ENCODE results near the gene FBXO36. TPM values are rescaled to one million over a fixed set of nuclear protein-coding genes. Genes with fewer than 3 reads are reported as not detected.
"Not testable (repeated sequence)": the region's sequence is repeated elsewhere in the genome, so short reads cannot be mapped to it uniquely, and the experiment has no call there.

The FBXO36 gene
- total RNA-seq, 2 donors from 2014 or later: 0.52 to 2.0 TPM

DNA sequence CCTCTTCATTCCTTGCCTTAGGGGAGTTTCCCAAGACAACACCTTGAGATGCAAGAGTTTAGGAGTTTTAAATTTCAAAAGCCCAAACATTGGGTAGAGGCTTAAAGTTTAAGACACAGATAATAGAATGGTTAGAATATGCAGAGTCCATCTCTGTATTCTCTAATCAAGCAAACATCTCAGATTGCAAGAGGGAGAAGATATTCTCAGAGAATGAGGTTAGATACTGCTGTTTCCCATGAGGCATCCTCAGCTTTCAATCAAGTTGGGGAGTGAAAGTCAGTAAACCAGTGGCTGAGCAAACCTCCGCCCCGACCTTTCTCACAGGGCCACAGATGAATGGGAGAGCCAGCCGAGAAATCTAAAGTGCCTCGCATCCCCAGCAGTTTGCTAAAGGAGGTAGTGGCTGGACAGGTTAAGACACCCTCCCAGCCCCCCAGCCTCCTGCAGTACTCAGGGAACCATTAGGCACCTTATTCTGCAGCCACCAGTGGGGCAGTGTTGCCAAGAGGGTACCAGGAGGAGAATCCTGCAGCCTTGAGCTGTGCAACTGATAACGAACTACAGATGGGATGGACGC is 30.0 kb downstream of the FBXO36 start:
- 91 to 93% methylated on average over 5 to 6 of the region's 6 CpGs for WGBS, 2 donors
- no peaks in the 10 kb centered on the region for H3K4me1 ChIP-seq
- TF ChIP-seq CTCF (IDR thresholded peaks at IDR 0.05) (no peak), POLR2A (IDR thresholded peaks at IDR 0.05) (no peak)
- DNase-seq (no peak), ATAC-seq (no peak)
- H3K9me3 ChIP-seq: no peaks in the 10 kb centered on the region
- H3K27me3 ChIP-seq: no peaks in the 10 kb centered on the region
- H3K36me3 ChIP-seq (replicated peaks in 1 of 2; ENCODE audit: insufficient read depth in 1 of 2, low read depth in 2 of 2): no peaks in the 10 kb centered on the region
- H3K4me3 ChIP-seq: no peak overlapping the region
- no peak overlapping the region for H3K27ac ChIP-seq
- intact Hi-C loops (cut with DNase I): no loop called here

- TF ChIP-seq POLR2A (IDR thresholded peaks at IDR 0.05): no peak
- TF ChIP-seq CTCF (IDR thresholded peaks at IDR 0.05): no peak
- DNase-seq (no peak), ATAC-seq (no peak)
- no peaks in the 10 kb centered on the region for H3K36me3 ChIP-seq (replicated peaks in 1 of 2; ENCODE audit: insufficient read depth in 1 of 2, low read depth in 2 of 2)
- 82 to 97% methylated on average over 1 of the region's 1 CpG for WGBS, 2 donors
- H3K27ac ChIP-seq: no peak overlapping the region
- H3K9me3 ChIP-seq: no peaks in the 10 kb centered on the region
- H3K27me3 ChIP-seq: no peaks in the 10 kb centered on the region
- H3K4me1 ChIP-seq: no peaks in the 10 kb centered on the region
- H3K4me3 ChIP-seq: no peak overlapping the region
- intact Hi-C loops (cut with DNase I): no loop called here
These were observed 33.4 kb downstream of the FBXO36 start for GRCh38 chr2:229955663-229956062.

DNA sequence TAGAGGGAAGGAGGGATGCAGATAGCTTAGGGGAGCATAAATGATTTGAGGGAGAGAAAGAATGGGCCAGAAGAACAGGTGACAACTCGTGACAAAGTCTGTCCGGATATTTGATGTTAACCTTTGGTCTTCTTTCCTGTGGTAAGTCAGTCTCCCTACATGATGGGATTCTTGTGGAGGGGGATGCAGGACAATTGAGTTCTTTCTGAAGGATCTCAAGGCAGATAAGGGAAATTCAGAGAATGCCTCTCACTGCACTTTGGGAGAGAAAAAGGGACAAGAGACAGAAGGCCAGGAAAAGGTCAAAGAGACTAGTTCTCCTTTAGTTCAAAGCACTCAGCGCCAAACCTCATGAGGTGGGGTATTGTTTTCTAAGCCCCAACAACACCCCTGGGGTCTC is 34.2 kb downstream of the FBXO36 start:
- no peaks in the 10 kb centered on the region for H3K4me1 ChIP-seq
- no peak overlapping the region for H3K27ac ChIP-seq
- DNase-seq (no peak), ATAC-seq (no peak)
- no peaks in the 10 kb centered on the region for H3K36me3 ChIP-seq (replicated peaks in 1 of 2; ENCODE audit: insufficient read depth in 1 of 2, low read depth in 2 of 2)
- no peaks in the 10 kb centered on the region for H3K27me3 ChIP-seq
- 77 to 85% methylated on average over 3 of the region's 3 CpGs for WGBS, 2 donors
- TF ChIP-seq CTCF (IDR thresholded peaks at IDR 0.05): no peak
- TF ChIP-seq POLR2A (IDR thresholded peaks at IDR 0.05): no peak
- intact Hi-C loops (cut with DNase I): no loop called here
- H3K9me3 ChIP-seq: no peaks in the 10 kb centered on the region
- H3K4me3 ChIP-seq: no peak overlapping the region

DNA sequence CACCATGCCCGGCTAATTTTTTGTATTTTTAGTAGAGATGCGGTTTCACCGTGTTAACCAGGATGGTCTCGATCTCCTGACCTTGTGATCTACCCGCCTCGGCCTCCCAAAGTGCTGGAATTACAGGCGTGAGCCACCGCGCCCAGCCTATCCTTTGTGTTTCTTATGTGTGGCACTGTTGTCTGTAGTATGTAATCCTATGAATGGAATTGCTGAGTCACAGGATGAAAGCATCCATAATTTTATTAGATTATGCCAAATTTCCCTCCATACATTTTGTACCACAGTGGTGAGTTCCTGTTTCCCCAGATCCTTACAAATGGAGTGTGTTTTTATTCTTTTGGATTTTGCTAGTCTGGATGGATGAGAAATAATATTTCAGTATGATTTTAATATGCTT is 41.3 kb downstream of the FBXO36 start:
- 90 to 97% methylated on average over 9 of the region's 9 CpGs for WGBS, 2 donors

GRCh38 chr2:229969921-229970320 is 47.6 kb downstream of the FBXO36 start:
- H3K36me3 ChIP-seq (replicated peaks in 1 of 2; ENCODE audit: insufficient read depth in 1 of 2, low read depth in 2 of 2): no peaks in the 10 kb centered on the region
- H3K4me1 ChIP-seq: no peaks in the 10 kb centered on the region
- 89 to 91% methylated on average over 3 of the region's 3 CpGs for WGBS, 2 donors
- H3K4me3 ChIP-seq: no peak overlapping the region
- ATAC-seq (no peak), DNase-seq (no peak)
- intact Hi-C loops (cut with DNase I): no loop called here
- H3K27ac ChIP-seq: no peak overlapping the region
- no peaks in the 10 kb centered on the region for H3K27me3 ChIP-seq
- TF ChIP-seq POLR2A (IDR thresholded peaks at IDR 0.05): no peak
- TF ChIP-seq CTCF (IDR thresholded peaks at IDR 0.05): no peak
- no peaks in the 10 kb centered on the region for H3K9me3 ChIP-seq

More for the DNA sequence above, 41.3 kb downstream of the FBXO36 start:
- ATAC-seq; H3K9me3 ChIP-seq; intact Hi-C loops (cut with DNase I); H3K27ac ChIP-seq; DNase-seq; H3K4me1 ChIP-seq; H3K27me3 ChIP-seq; H3K36me3 ChIP-seq (replicated peaks in 1 of 2; ENCODE audit: insufficient read depth in 1 of 2, low read depth in 2 of 2); H3K4me3 ChIP-seq: not testable (repeated sequence)

Data from body of pancreas (tissue), 4 donors.